HepG2 (cell line): Measurements from ENCODE around the gene PSMA7.

ENCODE experiments used
- BHLHE40 ChIP-seq: IDR thresholded peaks from 2 replicates; pipeline ENCODE4 v1.6.1; 2011; ENCODE audit warnings: low read length, improper control_type of control experiment
- FOXK1 ChIP-seq: sonication (generic); formaldehyde crosslinking; IDR thresholded peaks from 2 replicates; pipeline ENCODE4 v1.4.0; 2020; ENCODE audit warnings: low read depth, missing genetic modification reagents, borderline replicate concordance
- SALL1 ChIP-seq: sonication (generic); formaldehyde crosslinking; IDR thresholded peaks from 2 replicates; pipeline ENCODE4 v1.8.0; 2022; ENCODE audit warnings: mild to moderate bottlenecking, missing genetic modification reagents
- YY1 ChIP-seq: IDR thresholded peaks from 2 replicates; pipeline ENCODE4 v1.6.1; 2011; ENCODE audit warnings: low read length, low read depth, moderate library complexity, mild to moderate bottlenecking; ENCODE audit not compliant: insufficient read depth, insufficient replicate concordance
- ZBTB20 ChIP-seq: sonication (generic); formaldehyde crosslinking; IDR thresholded peaks from 2 replicates; pipeline ENCODE4 v1.8.1; 2023; ENCODE audit warnings: missing genetic modification reagents, low read depth, mild to moderate bottlenecking, borderline replicate concordance
- ZBTB7A ChIP-seq: sonication (generic); formaldehyde crosslinking; IDR thresholded peaks from 2 replicates; pipeline ENCODE4 v1.8.0; 2022; ENCODE audit warnings: mild to moderate bottlenecking, missing genetic modification reagents
- ZNF296 ChIP-seq: sonication (generic); formaldehyde crosslinking; conservative IDR thresholded peaks from 2 replicates; pipeline ENCODE4 v1.5.0; 2020; ENCODE audit warnings: mild to moderate bottlenecking, missing genetic modification reagents
- TF ChIP-seq, protein P1 (sequence below): sonication (generic); formaldehyde crosslinking; IDR thresholded peaks from 2 replicates; pipeline ENCODE4 v1.5.0; 2020; ENCODE audit warnings: missing genetic modification reagents
- TF ChIP-seq, protein P2 (sequence below): sonication (generic); formaldehyde crosslinking; IDR thresholded peaks from 2 replicates; pipeline ENCODE4; 2020; ENCODE audit warnings: missing genetic modification reagents, mild to moderate bottlenecking, borderline replicate concordance

DNA sequence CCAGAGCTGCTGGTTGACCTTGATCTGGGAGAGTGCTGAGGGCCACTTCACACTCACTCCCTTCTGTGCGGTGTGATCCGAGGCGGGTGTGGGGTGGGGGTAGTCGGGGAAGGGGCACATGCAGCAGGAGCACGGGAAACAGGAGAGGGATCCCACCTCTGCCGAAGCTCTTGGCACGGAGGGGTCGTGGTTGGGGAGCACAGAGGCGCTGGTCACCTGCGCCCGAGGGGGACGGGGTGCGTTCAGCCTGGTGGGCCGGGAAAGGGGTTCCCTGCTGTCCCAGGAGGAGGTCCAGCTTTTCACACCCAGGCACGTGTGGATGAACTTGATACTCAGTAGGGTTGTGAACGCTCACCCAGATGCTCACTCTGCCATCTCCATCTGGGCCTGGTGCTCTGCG lies 17.7 kb upstream of the PSMA7 start:
- TF ChIP-seq SALL1 (CRISPR knock-in tag) (no peak), FOXK1 (CRISPR knock-in tag) (no peak), BHLHE40 (no peak), YY1 (no peak), ZBTB20 (CRISPR knock-in tag) (no peak), ZBTB7A (CRISPR knock-in tag) (no peak), ZNF296 (CRISPR knock-in tag) (no peak)
- TF ChIP-seq, protein P1, sequence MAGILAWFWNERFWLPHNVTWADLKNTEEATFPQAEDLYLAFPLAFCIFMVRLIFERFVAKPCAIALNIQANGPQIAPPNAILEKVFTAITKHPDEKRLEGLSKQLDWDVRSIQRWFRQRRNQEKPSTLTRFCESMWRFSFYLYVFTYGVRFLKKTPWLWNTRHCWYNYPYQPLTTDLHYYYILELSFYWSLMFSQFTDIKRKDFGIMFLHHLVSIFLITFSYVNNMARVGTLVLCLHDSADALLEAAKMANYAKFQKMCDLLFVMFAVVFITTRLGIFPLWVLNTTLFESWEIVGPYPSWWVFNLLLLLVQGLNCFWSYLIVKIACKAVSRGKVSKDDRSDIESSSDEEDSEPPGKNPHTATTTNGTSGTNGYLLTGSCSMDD: no peak
- TF ChIP-seq, protein P2, sequence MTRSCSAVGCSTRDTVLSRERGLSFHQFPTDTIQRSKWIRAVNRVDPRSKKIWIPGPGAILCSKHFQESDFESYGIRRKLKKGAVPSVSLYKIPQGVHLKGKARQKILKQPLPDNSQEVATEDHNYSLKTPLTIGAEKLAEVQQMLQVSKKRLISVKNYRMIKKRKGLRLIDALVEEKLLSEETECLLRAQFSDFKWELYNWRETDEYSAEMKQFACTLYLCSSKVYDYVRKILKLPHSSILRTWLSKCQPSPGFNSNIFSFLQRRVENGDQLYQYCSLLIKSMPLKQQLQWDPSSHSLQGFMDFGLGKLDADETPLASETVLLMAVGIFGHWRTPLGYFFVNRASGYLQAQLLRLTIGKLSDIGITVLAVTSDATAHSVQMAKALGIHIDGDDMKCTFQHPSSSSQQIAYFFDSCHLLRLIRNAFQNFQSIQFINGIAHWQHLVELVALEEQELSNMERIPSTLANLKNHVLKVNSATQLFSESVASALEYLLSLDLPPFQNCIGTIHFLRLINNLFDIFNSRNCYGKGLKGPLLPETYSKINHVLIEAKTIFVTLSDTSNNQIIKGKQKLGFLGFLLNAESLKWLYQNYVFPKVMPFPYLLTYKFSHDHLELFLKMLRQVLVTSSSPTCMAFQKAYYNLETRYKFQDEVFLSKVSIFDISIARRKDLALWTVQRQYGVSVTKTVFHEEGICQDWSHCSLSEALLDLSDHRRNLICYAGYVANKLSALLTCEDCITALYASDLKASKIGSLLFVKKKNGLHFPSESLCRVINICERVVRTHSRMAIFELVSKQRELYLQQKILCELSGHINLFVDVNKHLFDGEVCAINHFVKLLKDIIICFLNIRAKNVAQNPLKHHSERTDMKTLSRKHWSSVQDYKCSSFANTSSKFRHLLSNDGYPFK (CRISPR knock-in tag): no peak
